ENCODE measurements around the gene IPCEF1. TPM values are rescaled to one million over a fixed set of nuclear protein-coding genes. Genes with fewer than 3 reads are reported as not detected.

The IPCEF1 gene
- total RNA-seq, 2 donors from 2014 or later: 0.90 to 1.2 TPM

DNA sequence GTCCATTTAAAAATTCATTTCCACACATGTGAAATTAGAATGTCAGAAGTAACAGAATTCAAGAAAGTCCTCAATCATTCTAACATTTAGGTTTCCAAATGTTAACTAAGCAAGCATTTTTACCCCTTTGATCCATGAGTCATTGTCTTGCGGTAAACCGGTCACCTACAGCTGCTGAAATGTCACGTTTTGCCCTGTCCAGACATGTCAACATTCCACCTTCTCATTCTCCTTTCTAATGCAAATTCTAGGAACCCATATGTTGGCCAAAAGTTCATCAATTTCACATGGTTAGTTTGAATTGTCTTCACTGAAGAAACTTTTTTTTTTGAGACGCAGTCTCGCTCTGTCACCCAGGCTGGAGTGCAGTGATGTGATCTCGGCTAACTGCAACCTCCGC, 117.2 kb downstream of the IPCEF1 start:
- no peaks in the 10 kb centered on the region for H3K36me3 ChIP-seq
- H3K27me3 ChIP-seq: no peaks in the 10 kb centered on the region
- no peaks in the 10 kb centered on the region for H3K9me3 ChIP-seq
- H3K27ac ChIP-seq: no peak overlapping the region
- no peak overlapping the region for H3K9ac ChIP-seq (ENCODE audit: low read depth in 2 of 2, low read length in 2 of 2)
- H3K4me3 ChIP-seq: no peak overlapping the region
- no peaks in the 10 kb centered on the region for H3K4me1 ChIP-seq
- TF ChIP-seq, protein P1, sequence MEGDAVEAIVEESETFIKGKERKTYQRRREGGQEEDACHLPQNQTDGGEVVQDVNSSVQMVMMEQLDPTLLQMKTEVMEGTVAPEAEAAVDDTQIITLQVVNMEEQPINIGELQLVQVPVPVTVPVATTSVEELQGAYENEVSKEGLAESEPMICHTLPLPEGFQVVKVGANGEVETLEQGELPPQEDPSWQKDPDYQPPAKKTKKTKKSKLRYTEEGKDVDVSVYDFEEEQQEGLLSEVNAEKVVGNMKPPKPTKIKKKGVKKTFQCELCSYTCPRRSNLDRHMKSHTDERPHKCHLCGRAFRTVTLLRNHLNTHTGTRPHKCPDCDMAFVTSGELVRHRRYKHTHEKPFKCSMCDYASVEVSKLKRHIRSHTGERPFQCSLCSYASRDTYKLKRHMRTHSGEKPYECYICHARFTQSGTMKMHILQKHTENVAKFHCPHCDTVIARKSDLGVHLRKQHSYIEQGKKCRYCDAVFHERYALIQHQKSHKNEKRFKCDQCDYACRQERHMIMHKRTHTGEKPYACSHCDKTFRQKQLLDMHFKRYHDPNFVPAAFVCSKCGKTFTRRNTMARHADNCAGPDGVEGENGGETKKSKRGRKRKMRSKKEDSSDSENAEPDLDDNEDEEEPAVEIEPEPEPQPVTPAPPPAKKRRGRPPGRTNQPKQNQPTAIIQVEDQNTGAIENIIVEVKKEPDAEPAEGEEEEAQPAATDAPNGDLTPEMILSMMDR (IDR thresholded peaks at IDR 0.05): no peak
- DNase-seq: no peak
- intact Hi-C loops (cut with DNase I): no loop called here

DNA sequence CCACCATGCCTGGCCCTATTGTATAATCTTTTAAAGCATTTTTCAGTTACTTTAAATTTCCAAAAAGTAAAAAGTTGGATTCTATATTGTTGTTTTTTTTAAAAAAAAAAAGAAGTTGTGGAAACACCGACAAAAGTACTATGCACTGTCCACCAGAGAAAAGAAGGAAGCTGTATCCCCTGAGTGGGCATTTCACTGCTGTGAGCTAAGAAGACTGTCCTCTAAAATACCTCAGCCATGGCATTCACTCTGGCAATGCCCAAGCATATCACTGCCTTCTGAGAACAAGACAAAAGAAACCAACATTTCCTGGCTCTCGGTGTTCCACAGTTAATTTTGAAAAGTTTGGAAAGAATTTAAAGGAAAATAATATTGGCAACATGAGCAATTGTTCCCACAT, 117.8 kb downstream of the IPCEF1 start:
- no peaks in the 10 kb centered on the region for H3K36me3 ChIP-seq
- no peaks in the 10 kb centered on the region for H3K4me1 ChIP-seq
- H3K4me3 ChIP-seq: no peak overlapping the region
- H3K27me3 ChIP-seq: no peaks in the 10 kb centered on the region
- intact Hi-C loops (cut with DNase I): no loop called here
- no peak overlapping the region for H3K9ac ChIP-seq (ENCODE audit: low read depth in 2 of 2, low read length in 2 of 2)
- H3K27ac ChIP-seq: no peak overlapping the region
- DNase-seq: no peak
- no peaks in the 10 kb centered on the region for H3K9me3 ChIP-seq
- TF ChIP-seq, protein P1 (IDR thresholded peaks at IDR 0.05): no peak

DNA sequence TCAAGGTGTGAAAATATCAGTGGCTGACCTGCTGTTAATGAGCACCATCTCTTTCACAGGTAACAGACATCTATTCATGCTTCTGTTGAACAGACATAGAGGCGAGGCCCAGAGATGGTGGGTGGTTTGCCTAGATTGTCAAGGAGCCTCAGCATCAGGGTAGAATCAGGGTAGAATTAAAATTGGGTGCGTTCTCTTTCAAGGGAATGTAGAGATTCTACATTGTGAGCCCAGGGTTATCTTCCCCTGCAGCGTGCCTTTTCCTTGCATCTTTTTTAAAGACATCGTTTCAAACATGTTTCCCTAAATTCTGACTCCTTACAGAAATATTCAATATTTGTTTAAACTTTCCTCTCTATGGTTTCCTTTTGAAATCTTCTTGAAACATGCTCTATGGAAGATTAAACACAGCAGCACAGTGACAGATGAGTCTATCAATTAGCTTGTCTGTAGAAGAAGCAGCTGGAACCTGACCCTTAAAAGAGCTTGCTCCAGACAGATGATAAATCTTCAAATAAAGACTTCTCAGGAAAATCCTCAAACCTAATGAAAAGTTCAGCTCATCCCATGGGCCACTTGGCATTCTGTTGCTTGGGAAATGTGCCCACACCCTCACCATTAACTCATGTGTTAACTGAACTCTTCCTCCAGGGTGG, 119.8 kb downstream of the IPCEF1 start:
- no peak overlapping the region for H3K4me3 ChIP-seq
- no peaks in the 10 kb centered on the region for H3K36me3 ChIP-seq
- intact Hi-C loops (cut with DNase I): no loop called here
- H3K27ac ChIP-seq: no peak overlapping the region
- DNase-seq: no peak
- TF ChIP-seq, protein P1 (IDR thresholded peaks at IDR 0.05): no peak
- no peaks in the 10 kb centered on the region for H3K4me1 ChIP-seq
- H3K9ac ChIP-seq (ENCODE audit: low read depth in 2 of 2, low read length in 2 of 2): no peak overlapping the region
- no peaks in the 10 kb centered on the region for H3K9me3 ChIP-seq
- H3K27me3 ChIP-seq: no peaks in the 10 kb centered on the region

DNA sequence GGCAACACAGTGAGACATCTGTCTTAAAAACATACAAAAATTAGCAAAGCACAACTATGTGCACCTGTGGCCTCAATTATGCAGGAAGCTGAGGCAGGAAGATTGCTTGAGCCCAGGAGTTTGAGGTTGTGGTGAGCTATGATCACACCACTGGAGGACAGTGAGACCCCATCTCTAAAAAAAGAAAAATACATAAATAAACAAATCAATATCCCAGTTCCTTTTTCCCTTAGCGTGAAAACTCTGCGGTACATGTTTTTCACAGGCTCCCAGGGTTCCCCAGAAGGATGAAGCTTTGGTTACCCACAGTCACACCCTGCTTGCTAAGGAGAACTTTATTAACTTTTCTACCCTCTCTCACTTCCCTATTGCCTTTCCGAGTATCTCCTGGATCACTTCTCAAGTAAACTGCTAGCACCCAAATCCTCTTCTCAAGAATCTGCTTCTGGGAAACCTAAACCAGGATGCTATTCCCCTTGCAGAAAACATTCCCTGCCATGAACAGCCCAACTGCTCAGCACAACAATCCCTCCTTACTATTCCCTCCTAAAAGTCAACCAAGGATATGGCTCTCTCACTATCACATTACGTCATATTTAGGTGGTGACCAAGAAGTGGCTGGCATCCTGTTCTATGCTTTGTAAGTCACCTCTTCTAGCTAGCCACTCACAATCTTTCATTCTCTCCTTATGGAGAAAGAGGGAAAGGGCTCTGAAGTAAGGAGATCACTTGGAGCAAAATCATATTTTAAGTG, 122.4 kb downstream of the IPCEF1 start:
- DNase-seq: no peak

DNA sequence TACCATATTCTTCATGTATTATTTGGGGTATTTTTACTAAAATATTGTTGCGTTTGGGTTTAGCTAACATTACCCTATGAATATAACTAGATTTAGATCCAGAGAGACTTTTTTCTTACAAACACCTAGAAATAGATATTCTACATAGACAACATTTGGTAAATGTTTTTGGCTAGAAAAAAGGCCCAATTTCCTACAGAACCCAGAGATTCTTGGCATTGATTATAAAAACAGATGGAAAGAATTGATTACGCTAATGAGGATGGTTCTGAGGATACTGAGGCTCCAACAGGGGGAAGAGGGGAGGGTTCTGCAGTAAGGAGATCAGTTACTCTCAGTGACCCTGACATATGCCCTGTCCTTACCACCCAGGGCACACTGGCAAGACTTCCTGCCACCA, 123.2 kb downstream of the IPCEF1 start:
- Histone ChIP-seq H3K4me3 (no peak overlapping the region), H3K27ac (no peak overlapping the region), H3K9me3 (no peaks in the 10 kb centered on the region), H3K27me3 (no peaks in the 10 kb centered on the region), H3K9ac (ENCODE audit: low read depth in 2 of 2, low read length in 2 of 2) (no peak overlapping the region), H3K36me3 (no peaks in the 10 kb centered on the region), H3K4me1 (no peaks in the 10 kb centered on the region)
- no peak for DNase-seq
- intact Hi-C loops (cut with DNase I): no loop called here
- TF ChIP-seq, protein P1 (IDR thresholded peaks at IDR 0.05): no peak

More for the DNA sequence above, 122.4 kb downstream of the IPCEF1 start:
- H3K9ac ChIP-seq (ENCODE audit: low read depth in 2 of 2, low read length in 2 of 2): no peak overlapping the region
- no peaks in the 10 kb centered on the region for H3K9me3 ChIP-seq
- H3K4me1 ChIP-seq: no peaks in the 10 kb centered on the region
- intact Hi-C loops (cut with DNase I): no loop called here
- TF ChIP-seq, protein P1 (IDR thresholded peaks at IDR 0.05): no peak
- no peak overlapping the region for H3K4me3 ChIP-seq
- H3K27me3 ChIP-seq: no peaks in the 10 kb centered on the region
- H3K36me3 ChIP-seq: no peaks in the 10 kb centered on the region
- H3K27ac ChIP-seq: no peak overlapping the region

Data from colonic mucosa (tissue), 4 donors.